ENCODE measurements around the gene TFCP2L1.
"Not testable (repeated sequence)": the region's sequence is repeated elsewhere in the genome, so short reads cannot be mapped to it uniquely, and the experiment has no call there.

Gene TFCP2L1

GRCh38 chr2:121324601-121325000 lies 39.6 kb upstream of the TFCP2L1 start:
- H3K4me3 ChIP-seq (ENCODE audit: control insufficient read depth, low read depth, low read length), result no peak overlapping the region
- TF ChIP-seq CTCF (conservative IDR thresholded peaks at IDR 0.05; ENCODE audit: control insufficient read depth, insufficient read depth, low read depth, low read length), result no peak
- DNase-seq (ENCODE audit: low read depth), result no peak

- no peak for TF ChIP-seq CTCF (conservative IDR thresholded peaks at IDR 0.05; ENCODE audit: control insufficient read depth, insufficient read depth, low read depth, low read length)
- DNase-seq (ENCODE audit: low read depth), result no peak
- no peak overlapping the region for H3K4me3 ChIP-seq (ENCODE audit: control insufficient read depth, low read depth, low read length)
Observed at GRCh38 chr2:121321476-121321875, 36.5 kb upstream of the TFCP2L1 start.

- TF ChIP-seq CTCF (conservative IDR thresholded peaks at IDR 0.05; ENCODE audit: control insufficient read depth, insufficient read depth, low read depth, low read length), result no peak
- no peak for DNase-seq (ENCODE audit: low read depth)
- H3K4me3 ChIP-seq (ENCODE audit: control insufficient read depth, low read depth, low read length), result no peak overlapping the region
Observed at GRCh38 chr2:121319941-121320340, 34.9 kb upstream of the TFCP2L1 start.

- TF ChIP-seq CTCF (conservative IDR thresholded peaks at IDR 0.05; ENCODE audit: control insufficient read depth, insufficient read depth, low read depth, low read length), result no peak
- DNase-seq (ENCODE audit: low read depth), result no peak
- H3K4me3 ChIP-seq (ENCODE audit: control insufficient read depth, low read depth, low read length), result no peak overlapping the region
Observed at GRCh38 chr2:121316986-121317385, 32.0 kb upstream of the TFCP2L1 start.

GRCh38 chr2:121313701-121314100 lies 28.7 kb upstream of the TFCP2L1 start:
- not testable (repeated sequence) for DNase-seq (ENCODE audit: low read depth); H3K4me3 ChIP-seq (ENCODE audit: control insufficient read depth, low read depth, low read length)

- no peak for TF ChIP-seq CTCF (conservative IDR thresholded peaks at IDR 0.05; ENCODE audit: control insufficient read depth, insufficient read depth, low read depth, low read length)
- H3K4me3 ChIP-seq (ENCODE audit: control insufficient read depth, low read depth, low read length), result no peak overlapping the region
- DNase-seq (ENCODE audit: low read depth), result peak; percentile 3
Observed at GRCh38 chr2:121309801-121310200, 24.8 kb upstream of the TFCP2L1 start.

- no peak overlapping the region for H3K4me3 ChIP-seq (ENCODE audit: control insufficient read depth, low read depth, low read length)
- no peak for DNase-seq (ENCODE audit: low read depth)
- no peak for TF ChIP-seq CTCF (conservative IDR thresholded peaks at IDR 0.05; ENCODE audit: control insufficient read depth, insufficient read depth, low read depth, low read length)
Observed at GRCh38 chr2:121309323-121309722, 24.3 kb upstream of the TFCP2L1 start.

All from fibroblast of mammary gland (primary cell).